Mesendoderm (in vitro differentiated cells): ENCODE data around the gene SLC4A1AP.

Source experiments
- DNase-seq: peaks from one replicate; pipeline ENCODE4 v3.0.0; 2013
- H2AK5ac ChIP-seq: 2 replicates; pipeline ENCODE4 v1.6.1; 2013; ENCODE audit warnings: low read length, inconsistent platforms
- H2BK120ac ChIP-seq: 2 replicates; pipeline ENCODE4 v1.6.1; 2013; ENCODE audit warnings: low read depth, mild to moderate bottlenecking, low read length, moderate library complexity, mixed read lengths
- H2BK15ac ChIP-seq: replicated peaks from 2 replicates; pipeline ENCODE4 v1.6.1; 2013; ENCODE audit warnings: low read depth, mild to moderate bottlenecking, moderate library complexity
- H2BK5ac ChIP-seq: 2 replicates; pipeline ENCODE4 v1.6.1; 2013; ENCODE audit warnings: low read length, inconsistent platforms
- H3K18ac ChIP-seq: 2 replicates; pipeline ENCODE4 v1.6.1; 2013; ENCODE audit warnings: mild to moderate bottlenecking, low read length, mixed read lengths
- H3K23ac ChIP-seq: one replicate; pipeline ENCODE4 v1.6.1; 2013; ENCODE audit warnings: low read length
- H3K27ac ChIP-seq: 2 replicates; pipeline ENCODE4 v1.5.1; 2013; ENCODE audit warnings: low read depth, mild to moderate bottlenecking, inconsistent platforms, low read length, moderate library complexity
- H3K27me3 ChIP-seq: 2 replicates; pipeline ENCODE4 v1.6.1; 2013; ENCODE audit warnings: low read length, control low read depth, mild to moderate bottlenecking, inconsistent platforms; ENCODE audit not compliant: insufficient read depth, poor library complexity
- H3K36me3 ChIP-seq: 2 replicates; pipeline ENCODE4 v1.6.1; 2013; ENCODE audit warnings: low read length, inconsistent platforms; ENCODE audit not compliant: control insufficient read depth, insufficient read depth
- H3K4ac ChIP-seq: one replicate; pipeline ENCODE4 v1.6.1; 2013; ENCODE audit warnings: low read depth, mild to moderate bottlenecking, low read length, moderate library complexity
- H3K4me1 ChIP-seq: 2 replicates; pipeline ENCODE4 v1.6.1; 2013; ENCODE audit warnings: low read depth, low read length, inconsistent platforms; ENCODE audit not compliant: control insufficient read depth
- H3K4me2 ChIP-seq: 2 replicates; pipeline ENCODE4 v1.6.1; 2013; ENCODE audit warnings: low read length
- H3K4me3 ChIP-seq: 2 replicates; pipeline ENCODE4 v1.5.1; 2013; ENCODE audit warnings: mild to moderate bottlenecking, low read length
- H3K56ac ChIP-seq: one replicate; pipeline ENCODE4 v1.6.1; 2013; ENCODE audit warnings: low read length
- H3K79me1 ChIP-seq: 2 replicates; pipeline ENCODE4 v1.6.1; 2013; ENCODE audit warnings: low read length, inconsistent platforms
- H3K79me2 ChIP-seq: 2 replicates; pipeline ENCODE4 v1.6.1; 2013; ENCODE audit warnings: mild to moderate bottlenecking, low read length; ENCODE audit not compliant: control insufficient read depth, insufficient read depth
- H3K9ac ChIP-seq: 2 replicates; pipeline ENCODE4 v1.6.1; 2013; ENCODE audit warnings: low read length, inconsistent platforms
- H4K5ac ChIP-seq: one replicate; pipeline ENCODE4 v1.6.1; 2013; ENCODE audit warnings: low read length
- H4K8ac ChIP-seq: one replicate; pipeline ENCODE4 v1.6.1; 2013; ENCODE audit warnings: low read depth, mild to moderate bottlenecking, control low read depth, low read length, moderate library complexity
- WGBS: extraction: QIAGEN DNeasy Blood & Tissue Kit; methylation state at CpG from one replicate; pipeline ENCODE4 v1.1.7; 2013; ENCODE audit warnings: low lambda C conversion rate, missing lambda C conversion rate; ENCODE audit not compliant: insufficient coverage; ENCODE audit errors: extremely low coverage; 5-methylcytosine and 5-hydroxymethylcytosine counted together

The SLC4A1AP gene

DNA sequence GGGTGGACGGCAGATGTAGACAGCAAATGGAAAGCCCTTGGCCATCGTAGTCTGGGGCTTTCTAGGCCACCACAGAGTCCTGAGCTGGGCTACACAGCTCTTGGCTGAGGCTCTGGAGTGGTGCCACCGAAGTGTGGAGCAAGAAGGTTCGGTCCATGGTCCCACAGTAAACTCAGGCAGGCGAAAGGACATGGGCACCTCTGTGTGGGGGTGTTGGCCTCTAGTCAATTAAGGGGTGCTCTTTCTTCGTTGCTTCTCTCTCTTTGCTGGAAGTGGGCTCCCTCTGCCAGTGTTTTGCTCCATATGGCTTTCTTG, 73.2 kb downstream of the SLC4A1AP start:
- H3K27me3 ChIP-seq, result no peaks in the 10 kb centered on the region
- no peak overlapping the region for H2AK5ac ChIP-seq
- H3K18ac ChIP-seq, result no peak overlapping the region
- no peak overlapping the region for H3K4me3 ChIP-seq
- H3K79me2 ChIP-seq, result no peaks in the 10 kb centered on the region
- no peaks in the 10 kb centered on the region for H3K79me1 ChIP-seq
- no peak overlapping the region for H2BK5ac ChIP-seq
- H3K23ac ChIP-seq, result no peak overlapping the region
- no peak overlapping the region for H3K4ac ChIP-seq
- no CpG with 5 or more reads among the region's 6 CpGs for WGBS
- no peaks in the 10 kb centered on the region for H3K36me3 ChIP-seq
- H3K27ac ChIP-seq, result no peak overlapping the region
- no peak overlapping the region for H3K56ac ChIP-seq
- no peak overlapping the region for H4K8ac ChIP-seq
- H2BK15ac ChIP-seq, result no peak overlapping the region
- H3K9ac ChIP-seq, result no peak overlapping the region
- no peak for DNase-seq
- no peak overlapping the region for H2BK120ac ChIP-seq
- H4K5ac ChIP-seq, result no peak overlapping the region
- no peaks in the 10 kb centered on the region for H3K4me1 ChIP-seq
- no peak overlapping the region for H3K4me2 ChIP-seq

- Histone ChIP-seq H2AK5ac (no peak overlapping the region), H3K4me2 (no peak overlapping the region), H4K8ac (no peak overlapping the region), H3K9ac (no peak overlapping the region), H3K36me3 (no peaks in the 10 kb centered on the region), H3K79me2 (no peaks in the 10 kb centered on the region), H3K79me1 (no peaks in the 10 kb centered on the region), H3K4me3 (no peak overlapping the region), H2BK5ac (no peak overlapping the region), H3K23ac (no peak overlapping the region), H2BK15ac (no peak overlapping the region), H3K4ac (no peak overlapping the region), H3K56ac (no peak overlapping the region), H2BK120ac (no peak overlapping the region), H3K27ac (no peak overlapping the region), H4K5ac (no peak overlapping the region), H3K27me3 (no peaks in the 10 kb centered on the region), H3K4me1 (no peaks in the 10 kb centered on the region), H3K18ac (no peak overlapping the region)
- DNase-seq, result no peak
- WGBS, result no CpG with 5 or more reads among the region's 7 CpGs
Observed at GRCh38 chr2:27737676-27738348, 74.1 kb downstream of the SLC4A1AP start.

DNA sequence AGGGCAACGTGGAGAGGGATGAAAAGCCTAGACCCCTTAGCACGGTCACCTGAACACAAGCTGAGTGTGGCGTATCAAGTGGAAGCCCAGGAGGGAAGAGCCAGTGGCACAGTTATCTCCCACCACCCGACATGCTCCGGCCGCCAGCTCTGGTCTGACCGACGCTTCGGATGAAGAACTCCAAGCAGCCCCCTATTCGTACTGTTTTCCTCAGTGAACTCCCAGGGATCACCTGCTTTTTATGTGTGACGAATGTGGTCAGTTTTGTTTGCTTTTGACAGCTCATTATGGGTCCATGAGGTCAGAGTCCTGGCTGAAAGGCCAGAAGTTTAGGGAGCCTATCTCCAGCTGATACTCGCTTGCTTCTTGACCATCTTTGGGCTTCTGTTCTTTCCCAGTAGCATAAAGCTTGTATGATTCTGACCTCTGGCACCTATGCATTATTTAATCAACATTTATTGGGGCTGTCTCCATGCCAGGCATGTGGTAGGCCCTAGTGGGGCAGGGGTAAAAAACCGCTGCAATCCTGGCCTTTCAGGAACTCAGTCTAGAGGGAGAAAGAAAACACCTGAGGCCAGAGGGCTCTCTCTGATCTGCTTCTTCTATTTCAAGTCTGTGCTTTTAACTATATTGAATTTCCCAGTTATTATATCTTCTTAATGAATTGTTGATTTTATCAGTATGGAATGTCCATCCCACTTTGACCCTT, 74.8 kb downstream of the SLC4A1AP start:
- DNase-seq, result no peak
- Histone ChIP-seq H3K79me1 (no peaks in the 10 kb centered on the region), H3K79me2 (no peaks in the 10 kb centered on the region), H3K9ac (no peak overlapping the region), H3K4ac (no peak overlapping the region), H3K4me3 (no peak overlapping the region), H3K4me2 (no peak overlapping the region), H3K18ac (no peak overlapping the region), H2AK5ac (no peak overlapping the region), H4K8ac (no peak overlapping the region), H4K5ac (no peak overlapping the region), H3K56ac (no peak overlapping the region), H2BK5ac (no peak overlapping the region), H3K36me3 (no peaks in the 10 kb centered on the region), H2BK15ac (no peak overlapping the region), H3K27ac (no peak overlapping the region), H3K4me1 (no peaks in the 10 kb centered on the region), H3K27me3 (no peaks in the 10 kb centered on the region), H3K23ac (no peak overlapping the region), H2BK120ac (no peak overlapping the region)
- WGBS, result no CpG with 5 or more reads among the region's 13 CpGs

- no peak overlapping the region for H4K8ac ChIP-seq
- no peaks in the 10 kb centered on the region for H3K27me3 ChIP-seq
- H3K9ac ChIP-seq, result no peak overlapping the region
- WGBS, result no CpG with 5 or more reads among the region's 4 CpGs
- no peak overlapping the region for H2AK5ac ChIP-seq
- no peak for DNase-seq
- no peaks in the 10 kb centered on the region for H3K4me1 ChIP-seq
- H3K18ac ChIP-seq, result no peak overlapping the region
- no peak overlapping the region for H3K4me3 ChIP-seq
- no peak overlapping the region for H3K27ac ChIP-seq
- no peak overlapping the region for H3K23ac ChIP-seq
- H2BK120ac ChIP-seq, result no peak overlapping the region
- H2BK5ac ChIP-seq, result no peak overlapping the region
- no peaks in the 10 kb centered on the region for H3K79me2 ChIP-seq
- no peak overlapping the region for H3K4me2 ChIP-seq
- H3K79me1 ChIP-seq, result no peaks in the 10 kb centered on the region
- H2BK15ac ChIP-seq, result no peak overlapping the region
- no peak overlapping the region for H3K4ac ChIP-seq
- no peak overlapping the region for H3K56ac ChIP-seq
- no peaks in the 10 kb centered on the region for H3K36me3 ChIP-seq
- H4K5ac ChIP-seq, result no peak overlapping the region
Observed at GRCh38 chr2:27739058-27739373, 75.3 kb downstream of the SLC4A1AP start.

- Histone ChIP-seq H3K9ac (no peak overlapping the region), H4K5ac (no peak overlapping the region), H3K4me3 (no peak overlapping the region), H3K23ac (no peak overlapping the region), H3K18ac (no peak overlapping the region), H3K4me1 (no peaks in the 10 kb centered on the region), H3K4ac (no peak overlapping the region), H3K36me3 (no peaks in the 10 kb centered on the region), H2BK120ac (no peak overlapping the region), H2AK5ac (no peak overlapping the region), H2BK5ac (no peak overlapping the region), H3K27ac (no peak overlapping the region), H3K27me3 (no peaks in the 10 kb centered on the region), H2BK15ac (no peak overlapping the region), H3K56ac (no peak overlapping the region), H3K4me2 (no peak overlapping the region), H4K8ac (no peak overlapping the region), H3K79me2 (no peaks in the 10 kb centered on the region), H3K79me1 (no peaks in the 10 kb centered on the region)
- WGBS, result no CpG with 5 or more reads among the region's 3 CpGs
- no peak for DNase-seq
Observed at GRCh38 chr2:27741673-27742072, 78.0 kb downstream of the SLC4A1AP start.

DNA sequence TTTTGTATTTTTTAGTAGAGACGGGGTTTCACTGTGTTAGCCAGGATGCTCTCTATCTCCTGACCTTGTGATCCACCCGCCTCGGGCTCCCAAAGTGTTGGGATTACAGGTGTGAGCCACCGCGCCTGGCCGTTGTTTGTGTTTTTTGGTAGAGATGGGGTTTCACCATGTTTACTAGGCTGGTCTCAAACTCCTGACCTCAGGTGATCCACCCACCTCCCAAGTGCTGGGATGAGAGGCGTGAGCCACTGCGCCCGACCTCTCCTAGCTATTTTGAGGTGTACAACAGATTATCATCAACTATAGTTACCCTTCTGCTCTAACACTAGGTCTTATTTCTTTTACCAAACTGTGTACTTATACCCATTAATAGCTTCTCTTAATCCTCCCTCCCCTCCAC, 78.9 kb downstream of the SLC4A1AP start:
- no peak overlapping the region for H3K4me3 ChIP-seq
- no peak overlapping the region for H3K56ac ChIP-seq
- WGBS, result no CpG with 5 or more reads among the region's 9 CpGs
- H3K27me3 ChIP-seq, result no peaks in the 10 kb centered on the region
- no peak overlapping the region for H3K4me2 ChIP-seq
- H3K79me2 ChIP-seq, result no peaks in the 10 kb centered on the region
- no peak overlapping the region for H3K23ac ChIP-seq
- no peaks in the 10 kb centered on the region for H3K79me1 ChIP-seq
- H3K27ac ChIP-seq, result no peak overlapping the region
- H2AK5ac ChIP-seq, result no peak overlapping the region
- H3K18ac ChIP-seq, result no peak overlapping the region
- no peak for DNase-seq
- H4K5ac ChIP-seq, result no peak overlapping the region
- no peak overlapping the region for H3K9ac ChIP-seq
- no peak overlapping the region for H2BK120ac ChIP-seq
- no peak overlapping the region for H3K4ac ChIP-seq
- H2BK15ac ChIP-seq, result no peak overlapping the region
- no peaks in the 10 kb centered on the region for H3K36me3 ChIP-seq
- no peak overlapping the region for H2BK5ac ChIP-seq
- H3K4me1 ChIP-seq, result no peaks in the 10 kb centered on the region
- H4K8ac ChIP-seq, result no peak overlapping the region
